ENCODE data around the gene UVSSA.

DNA sequence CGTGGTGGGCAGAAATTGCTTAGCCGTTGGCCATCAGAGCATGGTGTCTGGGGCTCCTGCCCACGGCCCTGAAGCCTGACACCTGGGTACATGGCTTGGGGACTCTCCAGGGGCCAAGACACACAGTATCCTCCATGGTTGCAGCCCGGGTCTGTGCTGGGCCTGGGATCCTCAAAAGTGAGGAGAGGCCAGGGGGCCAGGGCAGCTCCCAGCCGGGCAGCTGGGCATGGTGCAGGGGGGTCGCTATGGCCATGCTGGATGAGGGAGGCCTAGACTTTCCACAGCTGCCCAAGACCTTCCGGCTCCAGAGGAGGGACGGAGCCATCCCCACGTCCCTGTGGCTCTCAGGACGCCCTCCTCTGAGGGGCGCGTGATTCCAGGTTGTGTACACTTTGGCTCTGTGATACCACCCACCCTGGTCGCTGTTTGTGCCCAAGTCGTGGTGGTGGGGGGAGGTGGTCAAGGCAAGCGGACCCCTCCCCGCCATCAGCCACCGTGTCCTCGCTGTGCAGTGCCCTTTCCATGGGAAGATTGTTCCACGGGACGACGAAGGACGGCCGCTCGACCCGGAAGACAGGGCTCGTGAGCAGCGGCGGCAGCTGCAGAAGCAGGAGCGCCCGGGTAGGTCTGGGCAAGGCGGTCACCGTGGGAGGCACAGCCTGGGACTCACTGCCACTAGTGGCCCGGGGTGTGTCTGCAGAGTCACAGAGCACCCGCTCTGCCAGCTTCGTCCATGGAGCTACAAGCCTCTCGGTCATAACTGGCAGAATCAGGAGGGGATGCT lies 33.6 kb downstream of the UVSSA start:
- TF ChIP-seq POLR2A (IDR thresholded peaks at IDR 0.05) (no peak), EP300 (IDR thresholded peaks at IDR 0.05; ENCODE audit: low read depth) (no peak), POLR2AphosphoS5 (IDR thresholded peaks at IDR 0.05) (no peak)
- TF ChIP-seq, protein P1, sequence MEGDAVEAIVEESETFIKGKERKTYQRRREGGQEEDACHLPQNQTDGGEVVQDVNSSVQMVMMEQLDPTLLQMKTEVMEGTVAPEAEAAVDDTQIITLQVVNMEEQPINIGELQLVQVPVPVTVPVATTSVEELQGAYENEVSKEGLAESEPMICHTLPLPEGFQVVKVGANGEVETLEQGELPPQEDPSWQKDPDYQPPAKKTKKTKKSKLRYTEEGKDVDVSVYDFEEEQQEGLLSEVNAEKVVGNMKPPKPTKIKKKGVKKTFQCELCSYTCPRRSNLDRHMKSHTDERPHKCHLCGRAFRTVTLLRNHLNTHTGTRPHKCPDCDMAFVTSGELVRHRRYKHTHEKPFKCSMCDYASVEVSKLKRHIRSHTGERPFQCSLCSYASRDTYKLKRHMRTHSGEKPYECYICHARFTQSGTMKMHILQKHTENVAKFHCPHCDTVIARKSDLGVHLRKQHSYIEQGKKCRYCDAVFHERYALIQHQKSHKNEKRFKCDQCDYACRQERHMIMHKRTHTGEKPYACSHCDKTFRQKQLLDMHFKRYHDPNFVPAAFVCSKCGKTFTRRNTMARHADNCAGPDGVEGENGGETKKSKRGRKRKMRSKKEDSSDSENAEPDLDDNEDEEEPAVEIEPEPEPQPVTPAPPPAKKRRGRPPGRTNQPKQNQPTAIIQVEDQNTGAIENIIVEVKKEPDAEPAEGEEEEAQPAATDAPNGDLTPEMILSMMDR (IDR thresholded peaks at IDR 0.05) = no peak
